ENCODE measurements around the gene PALS1. TPM values are rescaled to one million over a fixed set of nuclear protein-coding genes. Genes with fewer than 3 reads are reported as not detected.
A peak's percentile ranks its signal among the peaks of the same experiment; 100 is the strongest.
"Not testable (repeated sequence)": the region's sequence is repeated elsewhere in the genome, so short reads cannot be mapped to it uniquely, and the experiment has no call there.

PALS1 gene
- total RNA-seq, 1 donor from 2014 or later: 5.2 TPM

- Mint-ChIP-seq H3K4me3 (no peak overlapping the region), H3K4me1 (ENCODE audit: low read depth) (peaks cover 9% of the 10 kb centered on the region), H3K27me3 (ENCODE audit: insufficient read depth) (no peaks in the 10 kb centered on the region), H3K27ac (peak overlapping the region; percentile 61), H3K36me3 (ENCODE audit: low read depth) (peaks cover 9% of the 10 kb centered on the region), H3K9me3 (no peaks in the 10 kb centered on the region)
- intact Hi-C loops (cut with micrococcal nuclease): no loop called here
- DNase-seq (ENCODE audit: low spot score): no peak
These were observed 26.5 kb downstream of the PALS1 start for GRCh38 chr14:67267576-67268328.

GRCh38 chr14:67268426-67269150 is 27.4 kb downstream of the PALS1 start:
- no peaks in the 10 kb centered on the region for H3K27me3 Mint-ChIP-seq (ENCODE audit: insufficient read depth)
- no peak overlapping the region for H3K27ac Mint-ChIP-seq
- peaks cover 12% of the 10 kb centered on the region for H3K36me3 Mint-ChIP-seq (ENCODE audit: low read depth)
- H3K9me3 Mint-ChIP-seq: no peaks in the 10 kb centered on the region
- DNase-seq (ENCODE audit: low spot score): no peak
- H3K4me3 Mint-ChIP-seq: no peak overlapping the region
- intact Hi-C loops (cut with micrococcal nuclease): no loop called here
- H3K4me1 Mint-ChIP-seq (ENCODE audit: low read depth): peaks cover 9% of the 10 kb centered on the region

- H3K27me3 Mint-ChIP-seq (ENCODE audit: insufficient read depth): no peaks in the 10 kb centered on the region
- H3K9me3 Mint-ChIP-seq: no peaks in the 10 kb centered on the region
- peaks cover 9% of the 10 kb centered on the region for H3K4me1 Mint-ChIP-seq (ENCODE audit: low read depth)
- no peak for DNase-seq (ENCODE audit: low spot score)
- H3K27ac Mint-ChIP-seq: no peak overlapping the region
- intact Hi-C loops (cut with micrococcal nuclease): no loop called here
- peaks cover 15% of the 10 kb centered on the region for H3K36me3 Mint-ChIP-seq (ENCODE audit: low read depth)
- no peak overlapping the region for H3K4me3 Mint-ChIP-seq
These were observed 28.2 kb downstream of the PALS1 start for GRCh38 chr14:67269298-67270060.

- peaks cover 15% of the 10 kb centered on the region for H3K36me3 Mint-ChIP-seq (ENCODE audit: low read depth)
- H3K4me1 Mint-ChIP-seq (ENCODE audit: low read depth): peaks cover 9% of the 10 kb centered on the region
- intact Hi-C loops (cut with micrococcal nuclease): no loop called here
- DNase-seq (ENCODE audit: low spot score): no peak
- no peak overlapping the region for H3K27ac Mint-ChIP-seq
- no peaks in the 10 kb centered on the region for H3K9me3 Mint-ChIP-seq
- no peak overlapping the region for H3K4me3 Mint-ChIP-seq
- H3K27me3 Mint-ChIP-seq (ENCODE audit: insufficient read depth): no peaks in the 10 kb centered on the region
These were observed 29.0 kb downstream of the PALS1 start for GRCh38 chr14:67270145-67270753.

GRCh38 chr14:67270933-67271332 is 29.7 kb downstream of the PALS1 start:
- intact Hi-C loops (cut with micrococcal nuclease): no loop called here
- Mint-ChIP-seq H3K4me3 (no peak overlapping the region), H3K9me3 (no peaks in the 10 kb centered on the region), H3K27me3 (ENCODE audit: insufficient read depth) (no peaks in the 10 kb centered on the region), H3K27ac (no peak overlapping the region), H3K4me1 (ENCODE audit: low read depth) (peaks cover 9% of the 10 kb centered on the region), H3K36me3 (ENCODE audit: low read depth) (peaks cover 21% of the 10 kb centered on the region)
- DNase-seq (ENCODE audit: low spot score): no peak

- intact Hi-C loops (cut with micrococcal nuclease); DNase-seq (ENCODE audit: low spot score); H3K9me3 Mint-ChIP-seq; H3K27me3 Mint-ChIP-seq (ENCODE audit: insufficient read depth); H3K27ac Mint-ChIP-seq; H3K4me3 Mint-ChIP-seq; H3K4me1 Mint-ChIP-seq (ENCODE audit: low read depth): not testable (repeated sequence)
- peaks cover 24% of the 10 kb centered on the region for H3K36me3 Mint-ChIP-seq (ENCODE audit: low read depth)
These were observed 32.0 kb downstream of the PALS1 start for GRCh38 chr14:67273281-67273680.

GRCh38 chr14:67276131-67276530 is 34.9 kb downstream of the PALS1 start:
- DNase-seq (ENCODE audit: low spot score): no peak
- H3K27ac Mint-ChIP-seq: no peak overlapping the region
- no peaks in the 10 kb centered on the region for H3K9me3 Mint-ChIP-seq
- intact Hi-C loops (cut with micrococcal nuclease): no loop called here
- H3K27me3 Mint-ChIP-seq (ENCODE audit: insufficient read depth): no peaks in the 10 kb centered on the region
- peaks cover 24% of the 10 kb centered on the region for H3K36me3 Mint-ChIP-seq (ENCODE audit: low read depth)
- no peaks in the 10 kb centered on the region for H3K4me1 Mint-ChIP-seq (ENCODE audit: low read depth)
- H3K4me3 Mint-ChIP-seq: no peak overlapping the region

GRCh38 chr14:67280506-67280905 is 39.3 kb downstream of the PALS1 start:
- Mint-ChIP-seq H3K4me3 (no peak overlapping the region), H3K4me1 (ENCODE audit: low read depth) (no peaks in the 10 kb centered on the region), H3K27ac (no peak overlapping the region), H3K27me3 (ENCODE audit: insufficient read depth) (no peaks in the 10 kb centered on the region), H3K36me3 (ENCODE audit: low read depth) (peaks cover 7% of the 10 kb centered on the region), H3K9me3 (no peaks in the 10 kb centered on the region)
- intact Hi-C loops (cut with micrococcal nuclease): loop anchor here (10.0 kb wide), 1 partner anchor 926 kb away; no protein-coding TSS in a partner anchor
- no peak for DNase-seq (ENCODE audit: low spot score)

GRCh38 chr14:67285876-67286452 is 44.7 kb downstream of the PALS1 start:
- DNase-seq (ENCODE audit: low spot score): no peak
- H3K27ac Mint-ChIP-seq: no peak overlapping the region
- no peak overlapping the region for H3K4me3 Mint-ChIP-seq
- H3K27me3 Mint-ChIP-seq (ENCODE audit: insufficient read depth): no peaks in the 10 kb centered on the region
- H3K4me1 Mint-ChIP-seq (ENCODE audit: low read depth): no peaks in the 10 kb centered on the region
- intact Hi-C loops (cut with micrococcal nuclease): loop anchor here (1.0 to 10.0 kb wide), 3 partner anchors 120 to 931 kb away; no protein-coding TSS in a partner anchor
- no peaks in the 10 kb centered on the region for H3K9me3 Mint-ChIP-seq
- no peaks in the 10 kb centered on the region for H3K36me3 Mint-ChIP-seq (ENCODE audit: low read depth)

Other genes with a start within 250 kb of the PALS1 start
- 0.32 and 0.34 TPM in 2 replicates for gene GARIN2, start 52.0 kb upstream of the PALS1 start, total RNA-seq
- gene ATP6V1D, start 118.4 kb downstream of the PALS1 start, total RNA-seq: 29.1 and 30.8 TPM in 2 replicates
- gene EIF2S1, start 118.9 kb downstream of the PALS1 start, total RNA-seq: 234 and 245 TPM in 2 replicates
- 0.57 and 1.5 TPM in 2 replicates for gene PLEK2, start 170.7 kb downstream of the PALS1 start, total RNA-seq
- 1.7 and 1.8 TPM in 2 replicates for gene TMEM229B, start 247.3 kb downstream of the PALS1 start, total RNA-seq